GM15510 (cell line): ENCODE results near the gene ITSN2.

Experiments used
- POLR2A ChIP-seq: IDR thresholded peaks from 3 replicates; pipeline ENCODE4 v1.6.1; 2011; ENCODE audit warnings: borderline replicate concordance; ENCODE audit not compliant: insufficient read length; ENCODE audit errors: extremely low read depth

ITSN2 gene

DNA sequence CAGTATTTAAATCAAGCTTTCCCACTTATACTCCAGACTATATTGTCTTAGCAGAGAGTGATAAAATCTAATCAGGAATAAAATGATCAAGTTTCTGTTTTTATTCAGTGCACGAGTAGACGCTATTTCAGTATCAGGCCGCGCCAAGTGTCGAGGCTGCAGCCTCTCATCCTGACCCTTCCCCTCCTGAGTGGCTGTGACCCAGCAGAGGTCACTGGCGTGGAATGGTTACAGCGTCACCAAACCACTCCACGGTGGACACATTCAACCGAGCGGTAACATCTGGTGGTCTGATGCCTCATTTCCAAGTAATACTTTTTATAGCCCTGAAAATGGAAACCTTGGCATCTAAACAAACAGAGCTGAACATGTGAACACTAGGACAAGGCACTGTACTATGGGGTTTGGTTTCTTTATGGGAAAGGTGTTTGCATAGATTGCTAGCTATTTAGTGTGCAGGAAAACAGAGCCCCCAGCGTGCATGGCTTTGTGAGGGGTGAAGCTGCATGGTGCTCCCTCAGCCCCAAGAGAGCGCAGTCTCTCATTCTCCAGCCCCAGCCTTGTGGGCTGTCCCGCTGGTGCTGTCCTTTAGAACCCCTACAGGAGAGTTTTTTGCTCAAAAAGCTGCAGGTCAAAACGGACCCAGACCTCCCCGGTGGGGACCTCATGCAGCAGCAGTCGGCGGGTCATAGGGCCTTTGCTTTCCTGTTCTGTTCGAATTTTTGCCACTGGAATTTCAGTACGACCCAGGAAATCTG lies 157.1 kb downstream of the ITSN2 start:
- no peak for TF ChIP-seq POLR2A

DNA sequence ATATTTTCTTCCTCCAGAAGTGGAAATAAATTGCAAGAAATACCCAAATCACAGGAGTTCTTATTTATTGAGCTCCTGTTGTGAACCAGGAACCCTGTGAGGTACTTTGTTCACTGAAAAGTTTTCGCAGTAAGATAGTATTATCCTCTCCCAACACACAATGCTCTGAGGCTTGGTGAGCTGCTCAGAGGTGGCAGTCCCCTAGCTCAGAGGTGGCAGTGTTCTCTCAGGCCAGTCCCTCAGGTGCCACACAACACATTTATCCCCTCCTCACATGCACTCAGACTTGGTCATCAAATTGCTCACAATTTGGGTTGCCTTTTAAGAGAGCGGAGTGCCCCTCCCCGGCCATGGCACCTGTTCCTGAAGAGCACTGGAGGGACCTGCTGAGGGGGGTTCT lies 159.5 kb downstream of the ITSN2 start:
- no peak for TF ChIP-seq POLR2A

DNA sequence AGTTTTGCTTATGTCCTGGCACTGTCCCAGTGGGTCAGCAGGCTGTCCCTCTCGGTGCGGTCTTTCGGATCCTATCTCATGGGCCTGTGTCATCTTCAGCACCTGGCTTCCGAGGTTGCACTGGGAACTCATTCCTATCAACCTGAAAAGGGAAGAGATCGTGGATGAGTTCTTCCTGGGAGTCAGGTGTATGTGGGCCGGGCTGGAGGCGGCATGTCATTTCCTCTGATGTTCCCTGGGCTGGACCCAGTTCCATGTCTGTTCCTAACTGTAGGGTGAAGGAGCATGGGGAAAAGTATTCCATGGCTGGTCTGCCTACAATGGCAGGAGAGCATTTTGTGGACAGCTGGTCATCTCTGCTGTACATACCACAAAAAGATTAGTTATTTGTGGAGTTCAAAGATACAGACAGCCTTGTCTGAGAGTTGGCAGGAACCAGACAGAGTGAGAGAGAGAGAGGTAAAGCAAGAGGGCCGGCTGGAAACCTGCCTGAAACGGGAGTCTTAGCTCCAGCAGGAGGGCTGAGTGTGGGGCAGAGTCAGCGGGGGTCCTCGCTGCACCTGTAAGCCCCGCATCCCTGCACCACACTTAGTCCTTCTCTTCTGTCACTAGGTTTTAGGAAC lies 160.3 kb downstream of the ITSN2 start:
- TF ChIP-seq POLR2A = no peak

GRCh38 chr2:24191848-24192247 lies 168.5 kb downstream of the ITSN2 start:
- TF ChIP-seq POLR2A = no peak

DNA sequence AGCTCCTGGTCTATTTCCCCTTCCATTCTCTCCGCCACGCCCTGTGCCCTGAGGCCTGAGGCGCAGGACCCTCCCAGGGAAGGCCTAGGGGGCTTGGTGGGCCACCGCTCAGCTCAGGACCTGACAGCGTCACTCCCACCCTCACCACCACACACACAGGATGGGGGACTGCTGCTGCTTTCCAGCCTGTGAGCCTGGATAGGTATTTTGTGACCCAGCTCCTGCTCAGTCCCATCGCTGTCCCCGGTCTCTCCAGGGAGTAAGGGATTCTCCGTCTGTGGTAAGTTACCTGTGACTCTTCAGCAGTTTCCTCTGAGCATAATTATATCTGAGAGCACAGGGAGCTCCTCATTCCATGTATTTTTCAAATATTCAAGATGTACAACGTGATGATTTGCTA lies 169.2 kb downstream of the ITSN2 start:
- no peak for TF ChIP-seq POLR2A

- no peak for TF ChIP-seq POLR2A
These were observed 169.8 kb downstream of the ITSN2 start for GRCh38 chr2:24190503-24190902.

DNA sequence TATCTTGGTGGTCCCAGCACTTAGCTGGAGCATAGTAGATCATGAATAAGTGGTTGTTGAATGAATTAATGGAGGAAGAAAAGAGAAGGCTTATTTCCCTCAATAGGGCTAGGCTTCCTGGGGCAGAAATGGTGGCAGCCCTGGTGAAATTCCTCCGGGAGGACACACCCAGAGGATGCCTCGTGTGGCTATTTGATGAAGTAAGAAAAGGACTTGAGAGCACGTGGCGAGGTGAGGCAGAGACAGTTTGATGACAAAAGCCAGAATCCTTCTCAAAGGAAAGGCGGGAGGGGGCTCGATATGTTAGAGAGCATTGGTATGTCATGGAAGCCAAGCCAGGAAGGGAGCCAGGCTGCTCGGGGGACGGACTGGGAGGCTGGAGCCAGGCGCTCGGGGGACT lies 170.8 kb downstream of the ITSN2 start:
- TF ChIP-seq POLR2A = no peak

- no peak for TF ChIP-seq POLR2A
These were observed 176.8 kb downstream of the ITSN2 start for GRCh38 chr2:24183366-24184069.

GRCh38 chr2:24182507-24182906 lies 177.8 kb downstream of the ITSN2 start:
- TF ChIP-seq POLR2A = no peak

- TF ChIP-seq POLR2A = no peak
These were observed 178.5 kb downstream of the ITSN2 start for GRCh38 chr2:24181849-24182248.

- TF ChIP-seq POLR2A = no peak
These were observed 180.7 kb downstream of the ITSN2 start for GRCh38 chr2:24179683-24180082.

DNA sequence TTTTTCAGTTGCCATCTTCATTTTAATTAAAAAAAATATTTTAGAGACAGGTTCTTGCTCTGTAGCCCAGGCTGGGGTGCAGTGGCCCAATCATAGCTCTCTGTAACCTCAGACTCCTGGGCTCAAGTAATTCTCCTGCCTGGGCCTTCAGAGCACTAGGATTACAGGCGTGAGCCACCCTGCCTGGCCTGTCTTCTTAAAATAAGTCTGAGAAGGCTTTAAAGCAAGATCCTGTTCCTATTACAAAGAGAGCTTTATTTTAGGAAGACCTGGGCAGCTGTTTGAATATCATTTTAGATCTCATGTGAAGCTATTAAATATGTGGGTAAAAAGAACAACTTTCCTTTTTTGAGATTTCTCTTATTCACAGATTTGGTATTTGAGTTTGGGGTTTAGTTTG lies 184.0 kb downstream of the ITSN2 start:
- TF ChIP-seq POLR2A = no peak

GRCh38 chr2:24175631-24176187 lies 184.6 kb downstream of the ITSN2 start:
- TF ChIP-seq POLR2A = no peak

DNA sequence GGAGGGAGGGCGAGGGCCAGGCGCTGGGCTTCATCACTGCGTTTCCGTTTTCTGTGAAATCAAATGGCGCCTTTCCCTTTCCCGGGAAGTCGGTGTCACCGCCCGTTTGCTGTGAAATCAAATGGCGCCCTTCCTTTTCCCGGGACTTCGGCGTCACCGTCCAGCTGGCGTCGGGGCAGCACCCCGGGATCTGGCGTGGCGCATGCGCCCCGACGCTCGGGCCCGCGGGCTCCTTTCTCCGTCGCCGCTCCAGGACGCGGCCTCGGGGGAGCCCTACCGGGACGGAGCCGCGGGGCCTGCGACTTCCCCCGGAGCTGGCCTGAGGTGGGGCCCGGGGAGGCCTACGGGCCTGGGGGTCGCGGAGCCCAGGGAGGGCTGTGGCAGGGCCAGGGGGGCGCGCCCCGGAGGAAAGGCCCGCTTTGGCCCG lies 185.5 kb downstream of the ITSN2 start, which contains the start of gene FAM228A:
TSS of gene FAM228A (plus strand) at position 203 of the 427 bp plus-strand sequence. CDS start 428 bp downstream, outside the sequence.
- TF ChIP-seq POLR2A = no peak

GRCh38 chr2:24169023-24169422 lies 191.3 kb downstream of the ITSN2 start:
- no peak for TF ChIP-seq POLR2A
